Erythroblast (primary cell): ENCODE results near the gene RBPJL.

Experiments used
- DNase-seq, 2 experiments: peaks; one replicate each; lab custom pipeline; 2025; lab: John Stamatoyannopoulos, UW
- GATA1 ChIP-seq: IDR thresholded peaks from 2 replicates; pipeline ENCODE4 v1.6.1; 2011; ENCODE audit warnings: low read depth, mild to moderate bottlenecking, control low read depth, low read length, moderate library complexity
- POLR2A ChIP-seq: IDR thresholded peaks from 2 replicates; pipeline ENCODE4 v1.6.1; 2011; ENCODE audit warnings: mild to moderate bottlenecking, low read length

Gene RBPJL

DNA sequence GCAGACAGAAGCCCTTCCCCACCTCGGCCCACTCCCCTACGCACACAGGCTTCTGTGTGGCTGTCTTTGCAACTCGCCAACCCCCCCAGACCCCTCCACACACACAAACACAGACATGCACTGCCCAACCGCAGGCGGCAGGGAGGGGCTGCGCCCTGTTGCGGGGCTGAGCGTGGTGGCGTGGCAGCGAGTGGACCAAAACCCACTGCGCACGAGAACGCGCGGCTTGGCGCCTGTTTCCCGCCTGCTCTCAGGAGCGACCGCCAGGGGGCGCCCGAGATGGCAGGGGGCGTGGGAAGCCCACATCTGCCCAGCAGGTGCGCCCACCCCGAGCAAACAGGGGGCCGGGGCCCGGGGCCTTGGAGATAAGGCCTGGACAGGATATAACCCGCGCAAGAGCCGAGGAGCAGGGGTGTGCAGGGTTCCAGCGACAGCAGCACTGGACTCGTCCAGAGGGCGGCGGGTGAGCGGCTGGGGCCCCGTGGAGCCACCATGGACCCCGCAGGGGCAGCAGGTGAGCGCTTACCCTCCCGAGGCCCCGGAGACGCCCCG, at the start of gene RBPJL:
Gene RBPJL (plus strand): TSS at position 410 of the 552 bp plus-strand sequence. CDS start 83 bp downstream, at position 493.
- peak; percentile 39 to 62 for DNase-seq
- TF ChIP-seq GATA1 (no peak), POLR2A (no peak)

- DNase-seq, result no peak
- TF ChIP-seq POLR2A (no peak), GATA1 (no peak)
Observed at GRCh38 chr20:45257161-45257560, 49.5 kb upstream of the RBPJL start.

GRCh38 chr20:45257711-45258110, 48.9 kb upstream of the RBPJL start:
- TF ChIP-seq POLR2A, result no peak
- no peak for TF ChIP-seq GATA1

DNA sequence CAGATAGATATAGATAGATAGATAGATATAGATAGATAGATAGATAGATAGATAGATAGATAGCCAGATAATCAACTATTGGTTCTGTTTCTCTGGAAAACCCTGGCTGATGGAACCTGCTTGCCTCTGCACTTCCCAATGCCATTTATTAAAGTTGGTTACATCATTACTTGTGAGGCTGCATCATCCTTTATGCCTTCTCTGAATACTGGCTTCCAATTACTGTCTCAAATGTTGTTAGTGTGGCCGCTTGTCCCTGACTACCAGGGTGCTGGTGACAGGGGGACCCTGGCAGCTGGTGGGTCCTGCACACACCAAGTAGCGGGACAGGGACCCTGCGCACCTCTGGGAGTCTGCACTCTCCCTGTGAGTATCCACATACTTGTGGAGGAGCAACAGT, 48.4 kb upstream of the RBPJL start:
- TF ChIP-seq POLR2A, result no peak
- no peak for TF ChIP-seq GATA1
- DNase-seq, result no peak

More at GRCh38 chr20:45257711-45258110, 48.9 kb upstream of the RBPJL start:
- no peak for DNase-seq

- TF ChIP-seq POLR2A, result no peak
- no peak for TF ChIP-seq GATA1
- no peak for DNase-seq
Observed at GRCh38 chr20:45258664-45259063, 48.0 kb upstream of the RBPJL start.

- TF ChIP-seq GATA1 (no peak), POLR2A (no peak)
- no peak for DNase-seq
Observed at GRCh38 chr20:45263556-45264266, 42.9 kb upstream of the RBPJL start.

DNA sequence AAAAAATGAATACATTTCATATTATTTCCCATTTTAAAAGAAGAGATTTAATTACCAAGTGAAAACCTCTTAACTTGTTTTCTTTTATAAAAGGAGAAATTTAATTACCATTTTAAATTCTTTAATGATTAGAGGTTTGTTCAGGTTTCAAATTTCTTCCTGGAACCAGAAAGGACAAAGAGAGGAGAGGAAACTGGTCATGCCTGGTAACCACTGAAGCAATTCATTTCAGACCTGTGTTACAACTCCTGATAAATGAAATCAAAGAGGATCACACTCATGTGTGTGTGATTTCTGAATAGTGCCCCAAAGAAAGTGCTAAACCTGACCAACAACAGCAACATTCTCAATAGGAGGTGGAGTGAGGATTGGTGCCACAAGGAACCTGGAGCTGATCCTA, 39.7 kb upstream of the RBPJL start:
- DNase-seq, result no peak
- TF ChIP-seq POLR2A, result no peak
- TF ChIP-seq GATA1, result no peak

GRCh38 chr20:45268531-45268930, 38.1 kb upstream of the RBPJL start:
- no peak for DNase-seq
- TF ChIP-seq POLR2A (no peak), GATA1 (no peak)

DNA sequence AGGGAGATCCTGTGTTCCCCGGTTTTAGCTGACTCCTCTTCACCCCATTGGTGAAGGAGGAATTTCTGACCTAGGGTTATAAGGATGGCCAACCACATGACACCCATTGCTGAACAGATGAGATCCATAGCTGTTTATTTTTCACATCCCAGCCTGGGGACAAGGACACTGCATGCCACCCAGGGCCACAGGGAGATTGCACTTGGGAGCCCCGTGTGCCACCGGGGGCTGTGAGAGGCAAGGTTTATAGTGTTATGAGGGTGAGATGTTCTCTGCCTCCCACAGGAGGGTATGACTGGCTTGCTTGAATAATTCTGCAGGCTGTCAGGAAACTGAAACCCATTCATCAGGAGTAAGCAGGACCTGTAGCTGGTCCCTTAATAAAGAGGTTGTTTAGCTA, 37.6 kb upstream of the RBPJL start:
- DNase-seq, result no peak
- no peak for TF ChIP-seq GATA1
- TF ChIP-seq POLR2A, result no peak

GRCh38 chr20:45269754-45270270, 36.8 kb upstream of the RBPJL start:
- DNase-seq, result no peak
- TF ChIP-seq GATA1, result no peak
- TF ChIP-seq POLR2A, result no peak

GRCh38 chr20:45275338-45275737, 31.3 kb upstream of the RBPJL start:
- DNase-seq, result no peak
- no peak for TF ChIP-seq POLR2A
- no peak for TF ChIP-seq GATA1

DNA sequence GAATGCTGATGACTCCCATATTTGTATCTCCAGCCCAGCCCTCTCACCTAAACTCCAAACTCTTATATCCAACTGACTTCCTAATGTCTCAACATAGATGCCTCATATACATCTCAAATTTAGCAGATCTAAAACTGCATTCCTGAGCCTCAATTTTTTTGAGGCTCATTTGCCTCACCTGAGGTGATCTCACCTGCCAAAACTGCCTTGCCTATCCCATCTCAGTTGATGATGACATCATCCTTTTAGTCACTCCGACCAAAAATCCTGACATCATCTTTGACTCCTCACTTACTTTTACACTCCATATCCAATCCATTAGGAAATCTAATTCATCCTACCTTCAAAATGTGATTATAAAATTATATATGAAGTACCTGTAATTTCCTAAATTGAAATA, 26.6 kb upstream of the RBPJL start:
- no peak for TF ChIP-seq POLR2A
- no peak for TF ChIP-seq GATA1
- DNase-seq, result no peak

DNA sequence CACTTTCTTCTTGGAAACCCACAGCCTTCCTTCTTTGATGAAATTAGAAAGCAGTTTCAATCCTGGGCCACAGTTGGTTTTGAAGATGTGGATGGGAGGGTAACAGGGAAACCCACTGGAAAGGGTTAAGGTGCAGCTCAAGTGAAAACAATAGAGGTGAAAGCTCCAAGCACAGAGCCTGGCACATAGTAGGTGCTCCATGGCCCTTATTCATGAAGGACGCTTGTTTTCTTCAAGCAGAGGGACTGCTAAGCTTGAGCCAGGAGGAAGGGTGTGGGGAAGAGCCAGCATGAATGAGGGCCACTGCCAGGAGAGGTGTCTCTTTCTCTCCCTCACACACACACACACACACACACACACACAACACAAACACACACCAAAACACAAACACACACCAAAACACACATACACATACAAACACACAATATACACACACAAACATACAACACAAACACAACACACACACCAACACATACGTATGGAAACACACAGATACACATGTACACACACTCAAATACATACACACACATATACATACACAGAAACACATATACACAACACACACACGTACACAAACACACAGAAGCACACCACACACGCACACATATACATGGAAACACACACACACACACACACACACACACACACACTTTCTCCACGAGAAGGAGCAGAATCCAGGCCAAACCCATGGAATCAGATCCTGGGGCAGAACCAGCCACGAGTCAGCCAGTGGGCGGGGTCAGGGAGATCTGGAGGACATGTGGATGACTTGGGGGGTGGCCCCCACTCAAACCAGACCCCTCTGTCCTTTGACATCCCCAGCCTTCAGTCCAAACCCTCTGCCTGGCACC, 23.7 kb upstream of the RBPJL start:
- no peak for DNase-seq
- no peak for TF ChIP-seq GATA1
- TF ChIP-seq POLR2A, result no peak

GRCh38 chr20:45283551-45284057, 23.0 kb upstream of the RBPJL start:
- DNase-seq, result no peak
- TF ChIP-seq POLR2A (no peak), GATA1 (no peak)
